SK-N-SH (cell line): ENCODE results near the gene MAP1LC3A. TPM values are rescaled to one million over a fixed set of nuclear protein-coding genes. Genes with fewer than 3 reads are reported as not detected.

ENCODE experiments used
- CTCF ChIA-PET: fragments of 300-600, 350-600 bp; formaldehyde crosslinking; extraction: SDS; loops from one replicate; lab custom pipeline; 2021; lab: Yijun Ruan, JAX
- POLR2A ChIA-PET: fragments of 350-600 bp; sonication (Branson Sonifier 250); formaldehyde crosslinking; extraction: SDS; loops from one replicate; lab custom pipeline; 2020; ENCODE audit warnings: antibody characterized with exemption, inconsistent platforms; lab: Yijun Ruan, JAX
- DNase-seq: peaks from one replicate; pipeline ENCODE4 v3.0.0; 2012
- H2AFZ ChIP-seq: fragments of 200-600 bp; sonication (generic); 2 replicates; pipeline ENCODE4 v1.8.1; 2016; ENCODE audit warnings: antibody characterized with exemption, mild to moderate bottlenecking, low read depth
- H3F3A ChIP-seq: fragments of 200-600 bp; sonication (generic); replicated peaks from 2 replicates; pipeline ENCODE3; 2016; ENCODE audit warnings: antibody characterized with exemption, mild to moderate bottlenecking; ENCODE audit not compliant: insufficient read depth
- H3K27ac ChIP-seq, 2 experiments: fragments of 200-500 bp in 1 of 2; fragments of 200-600 bp in 1 of 2; sonication (Bioruptor generic) in 1 of 2; sonication (generic), shearing (Covaris generic) in 1 of 2; 2 replicates each; pipeline versions ENCODE4 v1.5.1 to v1.6.1; 2014 to 2016; ENCODE audit warnings: low read depth in 2 of 2, inconsistent platforms in 1 of 2, low read length in 1 of 2, mild to moderate bottlenecking in 1 of 2, mixed read lengths in 1 of 2
- H3K27me3 ChIP-seq: fragments of 200-600 bp; sonication (generic), shearing (Covaris generic); 2 replicates; pipeline ENCODE4 v1.6.1; 2016; ENCODE audit warnings: mixed run types; ENCODE audit not compliant: insufficient read depth
- H3K36me3 ChIP-seq, 2 experiments: fragments of 200-500 bp in 1 of 2; fragments of 200-600 bp in 1 of 2; sonication (Bioruptor generic) in 1 of 2; sonication (generic) in 1 of 2; replicated peaks in 1 of 2; 2 replicates each; pipeline versions ENCODE3 to v1.5.1; 2014 to 2016; ENCODE audit warnings: low read length in 1 of 2, mild to moderate bottlenecking in 1 of 2; ENCODE audit not compliant: insufficient read depth in 2 of 2, control insufficient read depth in 1 of 2
- H3K4me1 ChIP-seq, 2 experiments: fragments of 200-500 bp in 1 of 2; fragments of 200-600 bp in 1 of 2; sonication (Bioruptor generic) in 1 of 2; sonication (generic), shearing (Covaris generic) in 1 of 2; 2 replicates each; pipeline versions ENCODE4 v1.5.1 to v1.6.1; 2014 to 2016; ENCODE audit warnings: low read depth in 1 of 2, low read length in 1 of 2, mixed run types in 1 of 2; ENCODE audit not compliant: insufficient read depth in 2 of 2, control insufficient read depth in 1 of 2
- H3K4me2 ChIP-seq: fragments of 200-600 bp; sonication (generic), shearing (Covaris generic); 2 replicates; pipeline ENCODE4 v1.6.1; 2017; ENCODE audit warnings: mixed run types
- H3K4me3 ChIP-seq, 2 experiments: fragments of 200-500 bp in 1 of 2; fragments of 200-600 bp in 1 of 2; sonication (Bioruptor generic) in 1 of 2; sonication (generic), shearing (Covaris generic) in 1 of 2; 2 replicates each; pipeline versions ENCODE4 v1.5.1 to v1.8.1; 2014 to 2016; ENCODE audit warnings: low read depth in 2 of 2, inconsistent platforms in 1 of 2, low read length in 1 of 2, mild to moderate bottlenecking in 1 of 2, mixed read lengths in 1 of 2, moderate library complexity in 1 of 2
- H3K79me2 ChIP-seq: fragments of 200-600 bp; sonication (generic); 2 replicates; pipeline ENCODE4 v1.8.1; 2017; ENCODE audit warnings: mild to moderate bottlenecking; ENCODE audit not compliant: insufficient read depth
- H3K9ac ChIP-seq: fragments of 200-600 bp; sonication (generic); 2 replicates; pipeline ENCODE4 v1.6.1; 2017; ENCODE audit warnings: mixed run types
- H3K9me2 ChIP-seq: fragments of 200-600 bp; sonication (generic); 2 replicates; pipeline ENCODE4 v1.6.1; 2017; ENCODE audit warnings: mixed run types
- H3K9me3 ChIP-seq: fragments of 200-600 bp; sonication (generic); 2 replicates; pipeline ENCODE4 v1.6.1; 2017; ENCODE audit warnings: mixed run types, mild to moderate bottlenecking, moderate library complexity
- H4K20me1 ChIP-seq: fragments of 200-600 bp; sonication (generic); 2 replicates; pipeline ENCODE4 v1.6.1; 2017; ENCODE audit warnings: mild to moderate bottlenecking, mixed run types; ENCODE audit not compliant: insufficient read depth
- ELF1 ChIP-seq: IDR thresholded peaks from 2 replicates; pipeline ENCODE4 v1.4.0; 2012
- EP300 ChIP-seq, 2 experiments: IDR thresholded peaks; 2 replicates each; pipeline versions ENCODE4 v1.4.0 to v1.6.1; 2012; ENCODE audit warnings: borderline replicate concordance in 1 of 2, low read depth in 1 of 2, low read length in 1 of 2
- EZH2phosphoT487 ChIP-seq: fragments of 200-600 bp; sonication (generic); IDR thresholded peaks from 2 replicates; pipeline ENCODE4 v1.6.1; 2017; ENCODE audit warnings: low read depth, mixed run types, mild to moderate bottlenecking, antibody characterized with exemption, moderate library complexity, borderline replicate concordance
- FOSL2 ChIP-seq: IDR thresholded peaks from 2 replicates; pipeline ENCODE4 v1.4.0; 2012; ENCODE audit warnings: low read depth, mild to moderate bottlenecking, moderate library complexity, borderline replicate concordance
- FOXJ3 ChIP-seq: sonication (generic); formaldehyde crosslinking; IDR thresholded peaks from 2 replicates; pipeline ENCODE4 v1.5.1; 2020; ENCODE audit warnings: mild to moderate bottlenecking, missing genetic modification reagents
- GATA2 ChIP-seq: sonication (generic); formaldehyde crosslinking; IDR thresholded peaks from 2 replicates; pipeline ENCODE4 v1.5.0; 2020; ENCODE audit warnings: mild to moderate bottlenecking, missing genetic modification reagents
- JUND ChIP-seq: IDR thresholded peaks from 2 replicates; pipeline ENCODE4 v1.4.0; 2012
- POLR2AphosphoS5 ChIP-seq: IDR thresholded peaks from 2 replicates; pipeline ENCODE4 v1.6.1; 2012; ENCODE audit warnings: low read depth, low read length
- RAD21 ChIP-seq: IDR thresholded peaks from 2 replicates; pipeline ENCODE4 v1.6.1; 2012; ENCODE audit warnings: mild to moderate bottlenecking, low read length
- RCOR1 ChIP-seq: fragments of 150-350 bp; IDR thresholded peaks from 2 replicates; pipeline ENCODE4 v1.6.1; 2017; ENCODE audit warnings: antibody characterized with exemption, low read length
- RXRA ChIP-seq: IDR thresholded peaks from 2 replicates; pipeline ENCODE4 v1.4.0; 2012; ENCODE audit warnings: low read depth, mild to moderate bottlenecking, borderline replicate concordance
- SIN3A ChIP-seq: IDR thresholded peaks from 2 replicates; pipeline ENCODE4 v1.6.1; 2012; ENCODE audit warnings: low read depth, mild to moderate bottlenecking, low read length, moderate library complexity, borderline replicate concordance
- SMC3 ChIP-seq: IDR thresholded peaks from 2 replicates; pipeline ENCODE4 v1.6.1; 2012; ENCODE audit warnings: low read depth, low read length, improper control_type of control experiment
- TAF1 ChIP-seq: IDR thresholded peaks from 2 replicates; pipeline ENCODE4 v1.6.1; 2012; ENCODE audit warnings: low read depth, mild to moderate bottlenecking, low read length, moderate library complexity, borderline replicate concordance
- YY1 ChIP-seq: IDR thresholded peaks from 2 replicates; pipeline ENCODE4 v1.4.0; 2012; ENCODE audit warnings: low read depth, mild to moderate bottlenecking
- WGBS: methylation state at CpG from one replicate; pipeline ENCODE4 v1.1.6; 2017; ENCODE audit warnings: low lambda C conversion rate; 5-methylcytosine and 5-hydroxymethylcytosine counted together
- polyA plus RNA-seq, 3 experiments: library from polyadenylated mRNA; depleted of rRNA; stranded (reverse); fragments of >200 nt; gene quantifications; 2 replicates each; pipeline ENCODE4 v1.2.3, GENCODE V29; 2012
- TF ChIP-seq, protein P1 (sequence below): IDR thresholded peaks from 2 replicates; pipeline ENCODE4 v1.4.0; 2012; ENCODE audit warnings: low read depth
- TF ChIP-seq, protein P2 (sequence below): IDR thresholded peaks from 2 replicates; pipeline ENCODE4 v1.4.0; 2012; ENCODE audit warnings: low read depth, borderline replicate concordance
- TF ChIP-seq, protein P3 (sequence below): fragments of 200-600 bp; sonication (generic); IDR thresholded peaks from 2 replicates; pipeline ENCODE4 v1.6.1; 2017; ENCODE audit warnings: antibody characterized with exemption, mild to moderate bottlenecking, moderate library complexity
- TF ChIP-seq, protein P4 (sequence below): IDR thresholded peaks from 2 replicates; pipeline ENCODE4 v1.4.0; 2012; ENCODE audit warnings: low read depth, borderline replicate concordance
- TF ChIP-seq, protein P5 (sequence below): fragments of 150-350 bp; IDR thresholded peaks from 2 replicates; pipeline ENCODE4 v1.6.1; 2017; ENCODE audit warnings: antibody characterized with exemption, low read length, low read depth, borderline replicate concordance

MAP1LC3A gene
- polyA plus RNA-seq, 1 of the 3 experiments (the other 2 are of a cell fraction): 24.9 TPM

DNA sequence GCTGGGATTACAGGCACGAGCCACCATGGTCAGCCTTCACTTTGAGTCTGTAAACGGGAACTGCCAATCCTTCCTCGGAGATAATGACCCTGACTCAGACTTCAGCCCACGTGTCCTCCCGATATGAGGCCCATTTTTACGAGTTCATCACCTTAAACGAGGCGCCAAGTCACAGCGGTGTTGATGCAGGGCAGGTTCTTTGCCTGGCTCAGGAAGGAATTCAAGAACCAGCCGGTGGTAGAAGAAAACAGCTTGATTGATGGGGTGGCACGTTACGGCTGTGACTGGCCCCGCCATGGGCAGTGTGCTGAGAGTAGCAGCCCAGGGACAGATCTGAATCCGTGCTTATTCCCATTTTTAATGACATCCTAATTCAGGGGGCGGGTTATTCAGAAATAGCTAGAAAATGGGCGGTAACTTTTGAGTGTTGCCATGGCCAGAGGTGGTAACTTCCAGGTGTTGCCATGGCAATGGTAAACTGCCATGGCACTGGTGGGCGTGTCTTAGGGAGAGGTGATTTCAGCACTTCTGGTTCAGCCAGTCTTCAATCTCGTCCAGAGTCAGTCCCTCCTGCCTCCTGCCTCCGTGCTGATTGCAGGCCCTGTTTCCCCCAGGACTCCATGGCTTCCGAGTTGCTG lies 9.1 kb upstream of the MAP1LC3A start:
- H2AFZ ChIP-seq: no peak overlapping the region
- POLR2A ChIA-PET: no interaction called here
- no peaks in the 10 kb centered on the region for H3K9me2 ChIP-seq
- H3K4me1 ChIP-seq: peaks cover 0 to 3% of the 10 kb centered on the region in 2 experiments; a peak in 1 of 4 replicates
- no peak overlapping the region for H3K4me3 ChIP-seq
- no peaks in the 10 kb centered on the region for H3K9me3 ChIP-seq
- H3K4me2 ChIP-seq: no peak overlapping the region
- no peaks in the 10 kb centered on the region for H4K20me1 ChIP-seq
- H3F3A ChIP-seq: no peaks in the 10 kb centered on the region
- H3K27me3 ChIP-seq: no peaks in the 10 kb centered on the region
- CTCF ChIA-PET: interaction anchor here (1.0 to 1.4 kb wide), 3 partner anchors 10 to 12 kb away, joined by 3 to 4 read pairs (median 3); no protein-coding TSS in a partner anchor
- TF ChIP-seq, protein P1, sequence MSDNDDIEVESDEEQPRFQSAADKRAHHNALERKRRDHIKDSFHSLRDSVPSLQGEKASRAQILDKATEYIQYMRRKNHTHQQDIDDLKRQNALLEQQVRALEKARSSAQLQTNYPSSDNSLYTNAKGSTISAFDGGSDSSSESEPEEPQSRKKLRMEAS: no peak
- TF ChIP-seq FOXJ3 (CRISPR knock-in tag): no peak
- TF ChIP-seq POLR2AphosphoS5: no peak
- no peak for TF ChIP-seq EZH2phosphoT487
- TF ChIP-seq, protein P2, sequence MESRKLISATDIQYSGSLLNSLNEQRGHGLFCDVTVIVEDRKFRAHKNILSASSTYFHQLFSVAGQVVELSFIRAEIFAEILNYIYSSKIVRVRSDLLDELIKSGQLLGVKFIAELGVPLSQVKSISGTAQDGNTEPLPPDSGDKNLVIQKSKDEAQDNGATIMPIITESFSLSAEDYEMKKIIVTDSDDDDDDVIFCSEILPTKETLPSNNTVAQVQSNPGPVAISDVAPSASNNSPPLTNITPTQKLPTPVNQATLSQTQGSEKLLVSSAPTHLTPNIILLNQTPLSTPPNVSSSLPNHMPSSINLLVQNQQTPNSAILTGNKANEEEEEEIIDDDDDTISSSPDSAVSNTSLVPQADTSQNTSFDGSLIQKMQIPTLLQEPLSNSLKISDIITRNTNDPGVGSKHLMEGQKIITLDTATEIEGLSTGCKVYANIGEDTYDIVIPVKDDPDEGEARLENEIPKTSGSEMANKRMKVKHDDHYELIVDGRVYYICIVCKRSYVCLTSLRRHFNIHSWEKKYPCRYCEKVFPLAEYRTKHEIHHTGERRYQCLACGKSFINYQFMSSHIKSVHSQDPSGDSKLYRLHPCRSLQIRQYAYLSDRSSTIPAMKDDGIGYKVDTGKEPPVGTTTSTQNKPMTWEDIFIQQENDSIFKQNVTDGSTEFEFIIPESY: no peak
- TF ChIP-seq, protein P3, sequence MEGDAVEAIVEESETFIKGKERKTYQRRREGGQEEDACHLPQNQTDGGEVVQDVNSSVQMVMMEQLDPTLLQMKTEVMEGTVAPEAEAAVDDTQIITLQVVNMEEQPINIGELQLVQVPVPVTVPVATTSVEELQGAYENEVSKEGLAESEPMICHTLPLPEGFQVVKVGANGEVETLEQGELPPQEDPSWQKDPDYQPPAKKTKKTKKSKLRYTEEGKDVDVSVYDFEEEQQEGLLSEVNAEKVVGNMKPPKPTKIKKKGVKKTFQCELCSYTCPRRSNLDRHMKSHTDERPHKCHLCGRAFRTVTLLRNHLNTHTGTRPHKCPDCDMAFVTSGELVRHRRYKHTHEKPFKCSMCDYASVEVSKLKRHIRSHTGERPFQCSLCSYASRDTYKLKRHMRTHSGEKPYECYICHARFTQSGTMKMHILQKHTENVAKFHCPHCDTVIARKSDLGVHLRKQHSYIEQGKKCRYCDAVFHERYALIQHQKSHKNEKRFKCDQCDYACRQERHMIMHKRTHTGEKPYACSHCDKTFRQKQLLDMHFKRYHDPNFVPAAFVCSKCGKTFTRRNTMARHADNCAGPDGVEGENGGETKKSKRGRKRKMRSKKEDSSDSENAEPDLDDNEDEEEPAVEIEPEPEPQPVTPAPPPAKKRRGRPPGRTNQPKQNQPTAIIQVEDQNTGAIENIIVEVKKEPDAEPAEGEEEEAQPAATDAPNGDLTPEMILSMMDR: no peak
- TF ChIP-seq JUND: no peak
- TF ChIP-seq TAF1: no peak
- no peak for TF ChIP-seq SMC3
- TF ChIP-seq SIN3A: no peak
- no peak for TF ChIP-seq RCOR1
- TF ChIP-seq ELF1: no peak
- no peak for TF ChIP-seq FOSL2
- TF ChIP-seq RAD21: no peak
- no peak for TF ChIP-seq EP300 (IDR thresholded peaks at IDR 0.05; ENCODE audit: borderline replicate concordance in 1 of 2, low read depth in 1 of 2, low read length in 1 of 2)
- TF ChIP-seq, protein P4, sequence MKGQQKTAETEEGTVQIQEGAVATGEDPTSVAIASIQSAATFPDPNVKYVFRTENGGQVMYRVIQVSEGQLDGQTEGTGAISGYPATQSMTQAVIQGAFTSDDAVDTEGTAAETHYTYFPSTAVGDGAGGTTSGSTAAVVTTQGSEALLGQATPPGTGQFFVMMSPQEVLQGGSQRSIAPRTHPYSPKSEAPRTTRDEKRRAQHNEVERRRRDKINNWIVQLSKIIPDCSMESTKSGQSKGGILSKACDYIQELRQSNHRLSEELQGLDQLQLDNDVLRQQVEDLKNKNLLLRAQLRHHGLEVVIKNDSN: no peak
- TF ChIP-seq, protein P5, sequence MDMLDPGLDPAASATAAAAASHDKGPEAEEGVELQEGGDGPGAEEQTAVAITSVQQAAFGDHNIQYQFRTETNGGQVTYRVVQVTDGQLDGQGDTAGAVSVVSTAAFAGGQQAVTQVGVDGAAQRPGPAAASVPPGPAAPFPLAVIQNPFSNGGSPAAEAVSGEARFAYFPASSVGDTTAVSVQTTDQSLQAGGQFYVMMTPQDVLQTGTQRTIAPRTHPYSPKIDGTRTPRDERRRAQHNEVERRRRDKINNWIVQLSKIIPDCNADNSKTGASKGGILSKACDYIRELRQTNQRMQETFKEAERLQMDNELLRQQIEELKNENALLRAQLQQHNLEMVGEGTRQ: no peak
- TF ChIP-seq GATA2 (CRISPR knock-in tag): no peak
- no peak for TF ChIP-seq RXRA
- TF ChIP-seq YY1: no peak
- no peak overlapping the region for H3K27ac ChIP-seq
- H3K36me3 ChIP-seq: no peaks in the 10 kb centered on the region
- no peak for DNase-seq
- H3K9ac ChIP-seq: no peak overlapping the region
- no peaks in the 10 kb centered on the region for H3K79me2 ChIP-seq
- 86% methylated on average over 19 of the region's 20 CpGs for WGBS
